ENCODE data around the gene PLEKHM2.

Gene PLEKHM2

DNA sequence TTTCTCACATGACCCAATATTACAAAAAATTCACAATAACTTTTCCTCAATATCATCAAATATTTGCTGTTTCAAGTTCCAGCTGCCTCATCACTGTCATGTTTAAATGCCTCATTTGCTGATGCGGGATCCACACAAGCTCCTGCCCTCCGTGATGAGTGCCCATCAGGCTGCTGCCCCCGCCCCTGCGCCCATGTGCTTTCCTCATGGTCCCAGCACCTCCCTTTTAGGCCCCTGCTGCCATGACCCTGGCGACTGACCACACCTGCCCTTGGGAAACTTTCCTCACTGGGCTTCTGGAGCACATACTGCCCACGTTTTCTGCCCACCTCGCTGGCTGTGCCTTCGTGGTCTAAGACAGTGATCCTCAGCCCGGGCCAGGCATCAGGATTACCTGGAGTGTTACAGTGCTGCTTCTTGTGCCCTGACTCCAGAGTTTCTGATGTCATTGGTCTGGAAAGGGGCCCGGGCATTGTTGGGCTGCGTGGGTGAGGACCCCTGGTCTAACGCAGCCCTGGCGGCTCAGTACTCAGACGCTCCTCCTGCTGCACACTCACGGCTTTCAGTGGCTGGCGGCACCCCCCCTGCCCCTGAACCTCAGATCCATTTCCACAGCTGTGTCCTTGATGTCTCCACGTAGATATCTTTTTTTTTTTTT is 20.5 kb downstream of the PLEKHM2 start:
- DNase-seq, result no peak

DNA sequence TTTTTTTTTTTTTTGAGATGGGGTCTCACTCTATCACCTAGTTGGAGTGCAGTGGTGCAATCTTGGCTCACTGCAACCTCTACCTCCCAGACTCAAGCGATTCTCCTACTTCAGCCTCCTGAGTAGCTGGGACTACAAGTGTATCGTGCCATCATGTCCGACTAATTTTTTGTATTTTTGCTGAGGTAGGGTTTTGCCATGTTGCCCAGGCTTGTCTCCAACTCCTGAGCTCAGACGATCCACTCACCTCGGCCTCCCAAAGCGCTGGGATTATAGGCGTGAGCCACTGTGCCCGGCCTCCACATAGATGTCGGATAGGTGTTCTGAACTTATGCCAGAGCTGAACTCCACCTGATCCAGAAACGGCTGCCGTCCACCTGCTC is 21.1 kb downstream of the PLEKHM2 start:
- DNase-seq, result no peak

DNA sequence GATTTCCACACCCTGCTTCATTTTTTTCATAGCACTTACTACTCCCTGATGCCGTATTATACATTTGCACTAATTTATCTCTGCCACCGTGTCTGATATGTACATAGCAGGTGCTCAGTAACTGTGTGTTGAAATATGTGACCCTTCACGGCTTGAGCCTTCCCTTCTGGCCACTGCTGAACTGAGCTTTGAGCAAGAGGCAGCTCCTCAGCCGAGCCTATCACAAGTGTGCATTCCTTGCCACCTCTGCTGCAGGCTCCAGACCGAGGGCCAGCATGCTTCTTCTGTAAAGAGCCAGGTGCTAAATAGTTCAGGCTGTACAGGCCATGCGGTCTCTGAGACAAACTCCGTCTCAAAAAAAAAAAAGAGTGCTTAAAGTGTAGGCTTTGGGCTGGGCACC is 22.6 kb downstream of the PLEKHM2 start:
- no peak for DNase-seq

DNA sequence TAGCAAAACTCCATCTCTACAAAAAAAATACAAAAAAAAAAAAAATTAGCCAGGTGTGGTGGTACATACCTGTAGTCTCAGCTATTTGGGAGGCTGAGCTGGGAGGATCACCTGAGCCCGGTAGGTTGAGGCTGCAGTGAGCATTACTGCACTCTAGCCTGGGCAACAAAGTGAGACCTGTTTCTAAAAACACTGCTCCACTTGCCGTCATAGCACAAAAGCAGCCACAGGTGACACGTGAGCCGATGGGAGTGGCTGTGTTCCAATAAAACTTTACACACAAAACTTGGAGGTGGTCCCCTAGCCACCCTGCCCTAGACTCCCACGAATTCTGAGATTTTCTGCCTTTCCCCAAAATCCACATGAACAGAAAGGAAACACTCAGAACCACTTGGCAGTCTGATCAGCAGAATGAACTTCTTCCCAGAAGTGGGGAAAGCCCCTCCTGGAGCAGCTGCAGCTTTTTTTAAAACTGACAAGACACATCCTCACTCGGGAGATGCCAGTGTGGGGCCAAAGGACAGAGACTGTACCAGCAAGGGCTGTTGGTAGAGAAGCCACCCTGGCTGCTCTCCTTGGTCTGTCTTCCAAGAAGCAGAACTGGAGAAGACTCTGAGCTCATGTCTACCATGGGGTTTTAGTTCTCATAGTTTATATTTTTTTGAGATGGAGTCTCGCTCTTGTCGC is 23.3 kb downstream of the PLEKHM2 start:
- DNase-seq, result no peak

DNA sequence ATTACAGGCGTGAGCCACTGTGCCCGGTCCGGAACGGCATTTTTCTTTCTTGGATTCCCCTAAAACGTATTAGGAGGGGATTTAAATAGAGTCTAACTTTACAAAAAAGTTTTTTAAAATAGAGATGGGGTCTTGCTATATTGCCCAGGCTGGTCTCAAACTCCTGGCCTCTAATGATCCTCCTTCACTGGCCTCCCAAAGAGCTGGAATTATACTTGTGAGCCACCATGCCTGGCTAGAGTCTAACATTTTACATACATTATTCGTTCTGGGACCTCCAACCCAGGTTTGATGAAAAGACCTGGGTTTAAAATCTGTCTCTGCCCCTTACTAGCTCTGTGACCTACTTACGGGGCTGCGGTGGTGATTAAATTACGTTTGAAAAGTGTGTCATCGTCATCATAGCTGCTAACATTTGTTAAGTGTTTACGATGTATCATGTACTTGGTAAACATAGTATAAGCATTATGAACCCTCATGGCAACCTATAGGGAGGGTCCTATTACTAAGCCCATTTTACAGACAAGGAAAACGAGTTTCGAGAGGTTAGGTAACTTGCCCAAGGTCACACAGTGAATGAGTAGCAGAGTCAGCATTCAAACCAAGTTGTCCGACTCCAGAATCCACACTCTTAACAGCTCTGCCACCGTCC is 24.5 kb downstream of the PLEKHM2 start:
- no peak for DNase-seq

DNA sequence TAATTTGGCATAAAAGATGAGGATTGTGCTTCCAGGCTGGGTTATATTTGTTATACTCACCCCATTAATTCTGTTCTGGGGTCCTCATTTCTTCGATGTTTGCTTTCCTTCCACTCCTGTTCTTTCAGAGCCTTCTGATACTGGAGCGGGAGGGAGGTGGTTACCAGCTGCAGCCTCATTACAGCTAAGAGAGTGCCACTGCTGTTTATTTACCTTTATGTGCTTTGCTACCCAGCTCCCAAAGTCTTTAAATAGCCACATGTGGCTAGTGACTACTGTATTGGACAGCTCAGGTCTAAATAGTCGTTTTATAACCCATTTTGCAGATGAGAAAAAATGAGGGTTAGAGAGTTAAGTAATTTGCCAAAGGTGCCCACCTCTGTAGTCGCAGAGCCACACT is 25.1 kb downstream of the PLEKHM2 start:
- DNase-seq, result no peak

DNA sequence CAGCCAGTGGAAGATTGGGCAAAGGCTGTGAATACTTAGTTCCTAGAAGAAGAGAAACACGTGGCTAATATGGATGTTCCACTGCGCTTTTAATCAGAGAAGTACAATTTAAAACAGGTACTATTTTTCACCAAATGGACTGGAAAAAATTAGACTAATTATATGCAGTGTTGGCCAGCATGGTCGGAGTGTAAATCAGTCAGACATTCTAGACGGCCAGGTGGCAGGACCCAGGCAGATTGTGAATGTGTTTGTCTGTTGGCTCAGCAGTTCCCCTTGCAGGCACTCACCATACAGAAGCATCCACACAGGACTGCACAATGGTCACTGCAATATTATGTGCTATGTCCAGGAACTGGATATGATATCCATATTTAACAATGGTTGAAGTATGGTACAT is 28.0 kb downstream of the PLEKHM2 start:
- no peak for DNase-seq

DNA sequence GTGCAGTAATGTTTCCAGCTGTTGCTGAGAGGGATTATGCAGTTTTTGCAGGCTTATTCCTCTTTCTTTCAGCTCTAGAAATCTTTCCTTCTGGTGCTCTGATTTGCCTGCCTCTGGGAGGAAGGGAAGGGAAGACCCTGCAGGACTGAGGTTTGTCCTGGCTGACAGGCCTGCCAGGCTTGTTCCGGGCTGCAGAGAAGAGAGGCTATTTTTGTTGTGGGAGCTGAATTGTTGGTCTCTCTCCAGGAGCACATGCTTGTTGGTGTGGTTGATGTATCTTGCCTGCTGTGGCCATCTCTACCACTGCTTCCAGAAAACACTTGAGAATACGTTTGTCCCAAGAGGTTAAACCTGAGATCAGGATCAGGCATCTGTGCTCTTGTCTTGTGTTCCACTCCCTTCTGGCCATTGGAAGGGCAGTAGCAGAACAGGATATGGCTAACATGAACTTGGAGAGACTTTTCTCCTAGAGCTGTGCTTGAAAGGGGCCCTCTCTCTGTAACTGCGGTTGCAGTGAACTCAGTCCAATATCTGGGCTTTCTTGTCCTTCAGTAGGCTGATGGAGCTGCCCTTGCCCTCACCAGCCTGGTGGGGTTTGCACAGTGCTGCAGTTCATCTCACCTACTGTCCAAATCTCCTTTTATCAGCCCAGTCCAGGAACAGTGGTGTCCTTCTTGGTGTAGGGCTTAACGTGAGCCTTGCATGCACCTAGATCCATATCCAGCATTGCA is 30.5 kb downstream of the PLEKHM2 start:
- DNase-seq, result no peak

DNA sequence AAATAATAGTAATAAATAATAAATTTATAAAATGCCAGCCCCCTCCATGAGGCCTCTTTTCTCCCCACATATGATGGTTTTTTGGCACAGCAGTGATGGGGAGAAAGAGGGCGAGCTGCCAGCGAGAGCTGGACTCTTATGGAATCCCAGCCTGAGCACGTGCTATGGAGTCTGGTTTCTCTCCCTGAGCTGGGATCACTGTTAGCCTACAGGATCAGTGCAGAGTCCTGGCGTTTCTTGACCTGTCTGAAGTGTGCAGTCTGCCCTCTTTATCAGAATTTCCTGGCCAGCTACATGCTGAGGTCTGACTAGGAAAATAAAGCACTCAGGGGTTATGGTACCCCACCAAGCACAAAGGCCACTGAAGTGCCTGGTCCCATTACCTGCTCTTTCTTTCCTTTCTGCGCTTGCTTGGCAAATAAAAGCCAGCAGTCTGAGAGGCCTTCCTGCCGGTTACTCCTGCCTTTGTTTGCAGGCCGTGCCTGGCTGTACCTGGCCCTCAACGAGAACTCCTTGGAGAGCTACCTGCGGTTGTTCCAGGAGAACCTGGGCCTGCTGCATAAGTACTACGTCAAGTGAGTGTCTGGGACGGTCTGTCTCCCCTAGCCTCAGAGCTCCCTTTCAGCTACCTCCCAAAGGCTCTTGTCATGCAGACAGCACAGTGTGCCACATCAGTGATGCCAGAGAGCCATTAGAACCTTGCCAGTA is 33.5 kb downstream of the PLEKHM2 start:
- no peak for DNase-seq

DNA sequence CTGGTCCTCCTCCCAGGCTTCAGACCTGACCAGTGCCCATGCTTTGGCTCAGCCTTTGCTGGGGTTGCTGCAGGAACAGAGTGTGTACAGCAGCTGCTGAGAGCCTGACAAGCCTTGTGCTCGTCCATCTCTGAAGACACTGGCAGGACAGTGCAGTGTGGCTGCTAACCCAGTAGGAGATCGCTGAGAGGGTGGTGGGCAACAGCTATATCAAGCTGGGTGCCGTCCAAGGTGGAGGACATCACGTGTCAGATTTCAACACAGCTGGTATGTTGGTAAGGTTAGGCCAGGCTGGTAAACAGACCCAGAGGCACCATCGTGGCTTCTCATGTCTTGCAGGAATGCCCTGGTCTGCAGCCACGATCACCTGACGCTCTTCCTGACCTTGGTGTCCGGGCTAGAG is 34.1 kb downstream of the PLEKHM2 start:
- no peak for DNase-seq

DNA sequence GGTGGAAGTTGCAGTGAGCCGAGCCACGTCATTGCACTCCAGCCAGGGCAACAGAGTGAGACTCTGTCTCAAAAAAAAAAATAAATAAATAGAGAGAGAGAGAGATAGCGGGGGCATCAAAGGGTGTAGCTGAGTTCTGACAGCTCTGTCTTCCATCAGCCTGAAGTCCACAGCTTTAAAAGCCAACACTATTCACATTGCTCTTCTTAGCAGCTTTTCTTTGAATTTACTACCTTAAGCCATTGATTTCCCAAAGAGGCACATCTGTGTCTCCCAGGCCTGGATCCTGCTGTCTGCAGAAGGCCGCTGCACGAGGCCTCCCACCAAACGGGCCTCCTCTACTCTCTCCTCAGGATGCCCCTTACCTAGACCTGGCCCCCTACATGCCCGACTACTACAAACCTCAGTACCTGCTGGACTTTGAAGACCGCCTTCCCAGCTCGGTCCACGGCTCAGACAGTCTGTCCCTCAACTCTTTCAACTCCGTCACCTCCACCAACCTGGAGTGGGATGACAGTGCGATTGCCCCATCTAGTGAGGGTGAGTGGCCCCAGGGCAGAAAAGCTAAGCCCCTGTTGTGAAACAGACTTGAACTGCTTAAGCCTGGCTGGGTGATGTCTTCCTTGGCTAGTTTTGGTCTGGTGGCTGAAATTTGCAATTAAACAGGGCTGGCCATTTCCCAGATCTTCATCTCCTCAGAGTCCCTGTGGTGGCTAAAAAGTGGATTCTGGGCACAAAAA is 35.4 kb downstream of the PLEKHM2 start:
- DNase-seq, result peak; percentile 13

DNA sequence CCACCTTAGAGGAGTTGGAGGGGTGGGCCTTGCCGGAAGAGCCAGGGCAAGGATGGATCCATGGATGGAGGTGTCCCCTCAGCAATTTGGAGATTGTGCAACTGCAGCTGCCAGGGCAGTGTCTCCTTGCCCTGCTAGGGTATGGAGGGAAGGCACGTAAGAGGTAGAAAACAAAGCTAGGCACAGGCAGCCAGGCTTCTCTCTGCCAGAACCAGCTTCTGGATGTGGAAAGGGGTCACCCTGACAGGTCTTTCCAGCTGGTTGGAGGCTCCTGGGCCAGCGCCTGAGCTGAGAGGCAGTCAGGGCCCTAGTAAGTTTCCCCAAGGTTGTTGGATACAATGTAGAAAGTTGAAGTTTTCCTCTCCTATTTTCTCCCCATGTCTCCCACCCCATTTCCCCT is 36.7 kb downstream of the PLEKHM2 start:
- DNase-seq, result no peak

DNA sequence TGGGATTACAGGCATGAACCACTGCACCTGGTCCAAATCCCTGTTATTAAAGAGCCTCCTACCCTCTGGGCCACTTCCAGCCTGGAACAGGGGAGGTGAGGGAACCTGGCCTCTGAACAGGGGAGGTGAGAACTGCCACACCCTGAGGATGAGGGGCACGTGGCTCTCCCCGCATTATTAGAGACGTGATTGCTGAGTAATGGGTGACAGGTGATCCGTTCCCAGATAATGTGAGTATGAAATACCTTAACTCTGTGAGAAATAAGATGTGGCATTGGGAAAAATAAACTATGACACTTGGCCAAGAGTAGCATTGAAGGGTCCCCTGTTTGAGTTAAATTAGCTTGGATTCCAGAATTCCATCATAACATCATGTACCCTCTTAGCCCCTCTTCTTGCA is 38.3 kb downstream of the PLEKHM2 start:
- DNase-seq, result no peak

DNA sequence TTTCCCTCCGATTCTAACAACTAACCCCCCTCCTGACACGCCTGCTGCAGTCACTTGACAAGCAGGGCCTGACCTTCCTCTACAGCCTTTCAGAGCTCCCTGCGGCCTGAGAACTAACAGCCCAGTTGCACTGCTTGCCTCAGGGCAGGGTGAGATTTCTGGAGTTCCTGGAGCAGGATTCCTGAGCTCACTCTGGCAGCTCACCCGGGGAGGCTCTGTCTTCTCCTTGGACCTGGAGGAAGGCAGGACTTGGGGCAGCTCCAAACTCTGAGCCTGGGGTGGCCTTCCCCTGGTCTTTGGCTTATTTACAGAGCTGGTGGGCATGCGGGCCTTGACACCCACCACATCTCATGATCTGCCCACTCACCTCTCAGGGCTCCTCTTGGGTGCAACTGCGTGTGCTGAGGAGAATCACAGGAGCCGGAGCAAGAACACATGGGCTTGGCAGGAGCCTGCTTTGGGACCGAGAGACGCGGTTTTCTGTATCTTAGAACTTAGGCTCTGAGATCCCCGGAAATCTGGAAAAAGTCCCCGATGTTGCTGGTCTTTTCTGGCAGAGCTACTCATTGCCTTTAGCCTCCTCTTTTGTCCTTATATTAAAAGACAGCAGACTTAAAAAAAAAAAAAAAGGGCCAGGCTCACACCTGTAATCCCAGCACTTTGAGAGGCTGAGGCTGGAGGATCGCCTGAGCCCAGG is 38.9 kb downstream of the PLEKHM2 start:
- no peak for DNase-seq

DNA sequence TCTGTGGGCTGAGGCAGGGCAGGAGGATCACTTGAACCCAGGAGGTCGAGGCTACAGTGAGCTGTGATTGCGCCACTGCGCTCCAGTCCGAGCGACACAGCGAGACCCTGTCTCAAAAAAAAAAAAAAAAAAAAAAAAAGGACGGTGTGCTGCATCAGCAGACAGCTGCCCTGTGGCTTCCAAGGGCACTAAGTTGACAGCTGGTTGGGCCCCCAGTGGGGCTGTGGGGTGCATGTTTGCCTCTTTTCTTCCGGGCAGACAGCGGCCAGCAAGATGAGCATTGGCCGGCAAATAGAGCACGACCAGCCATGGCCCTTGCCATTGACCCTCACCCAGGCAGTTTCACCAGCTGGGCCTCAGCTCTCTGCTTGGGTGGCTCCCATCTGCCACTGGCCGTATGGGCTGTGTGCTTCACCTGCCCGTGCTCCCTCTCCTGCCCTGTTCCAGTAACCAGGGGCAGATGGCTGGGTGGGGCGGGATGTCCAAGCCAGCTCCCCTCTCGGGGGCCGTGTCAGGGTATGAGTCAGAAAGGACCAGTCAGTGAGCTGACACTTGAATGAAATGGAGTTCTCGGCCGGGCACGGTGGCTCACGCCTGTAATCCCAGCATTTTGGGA is 39.6 kb downstream of the PLEKHM2 start:
- DNase-seq, result no peak

DNA sequence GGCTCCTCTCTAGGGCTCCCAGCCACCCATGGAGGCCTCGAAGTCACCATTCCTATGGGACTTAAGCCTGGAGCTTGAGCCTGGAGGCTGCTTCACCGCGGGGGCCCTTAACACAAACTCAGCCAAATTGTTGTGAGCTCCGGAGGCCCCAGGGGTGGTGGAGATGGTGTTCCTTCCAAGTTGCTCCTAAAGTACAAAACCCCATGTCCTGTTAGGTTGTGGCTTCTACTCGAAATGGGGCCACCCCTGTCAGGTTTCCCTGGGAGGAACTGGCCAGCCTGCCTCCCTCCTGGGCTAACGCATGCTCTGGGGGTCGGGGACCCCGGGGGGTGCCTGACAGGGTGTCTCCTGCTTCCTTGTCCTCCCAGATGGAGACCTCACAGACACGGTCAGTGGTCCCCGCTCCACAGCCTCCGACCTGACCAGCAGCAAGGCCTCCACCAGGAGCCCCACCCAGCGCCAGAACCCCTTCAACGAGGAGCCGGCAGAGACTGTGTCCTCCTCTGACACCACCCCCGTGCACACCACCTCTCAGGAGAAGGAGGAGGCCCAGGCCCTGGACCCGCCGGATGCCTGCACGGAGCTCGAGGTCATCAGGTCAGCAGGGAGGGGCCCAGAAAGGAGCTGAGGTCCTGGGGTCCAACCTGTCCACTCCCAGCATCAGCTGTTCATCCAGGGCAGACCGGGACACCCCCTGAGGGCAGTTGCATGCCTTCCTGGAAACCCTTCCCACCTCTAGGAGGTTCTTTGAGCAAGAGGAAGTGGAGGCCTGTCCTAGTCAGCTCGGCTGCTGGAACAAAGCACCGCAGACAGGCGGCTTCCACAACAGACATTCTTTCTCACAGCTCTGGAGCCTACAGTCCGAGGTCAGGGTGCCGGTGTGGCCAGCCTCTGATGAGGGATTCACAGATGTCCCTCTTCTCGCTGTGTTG is 41.1 kb downstream of the PLEKHM2 start:
- no peak for DNase-seq

DNA sequence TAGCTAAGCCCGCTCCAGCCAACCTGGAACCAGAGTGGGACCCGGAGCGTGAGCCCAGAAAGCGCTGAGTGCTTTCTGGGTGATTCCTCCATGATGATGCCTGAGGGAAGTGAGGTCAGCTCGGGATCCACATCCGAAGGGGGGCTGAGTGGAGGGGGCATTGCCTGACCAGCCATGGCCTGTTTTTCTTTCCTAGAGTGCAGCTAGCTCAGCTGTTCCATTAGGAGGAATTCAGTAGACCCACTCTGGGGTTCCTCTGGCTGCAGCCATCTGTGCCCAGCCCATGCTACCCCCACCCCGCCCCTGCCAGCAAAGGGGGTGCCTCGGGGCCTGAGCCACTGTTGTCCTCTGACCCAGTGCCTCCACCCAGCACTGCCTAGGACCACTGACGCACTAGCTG is 42.4 kb downstream of the PLEKHM2 start:
- DNase-seq, result no peak

DNA sequence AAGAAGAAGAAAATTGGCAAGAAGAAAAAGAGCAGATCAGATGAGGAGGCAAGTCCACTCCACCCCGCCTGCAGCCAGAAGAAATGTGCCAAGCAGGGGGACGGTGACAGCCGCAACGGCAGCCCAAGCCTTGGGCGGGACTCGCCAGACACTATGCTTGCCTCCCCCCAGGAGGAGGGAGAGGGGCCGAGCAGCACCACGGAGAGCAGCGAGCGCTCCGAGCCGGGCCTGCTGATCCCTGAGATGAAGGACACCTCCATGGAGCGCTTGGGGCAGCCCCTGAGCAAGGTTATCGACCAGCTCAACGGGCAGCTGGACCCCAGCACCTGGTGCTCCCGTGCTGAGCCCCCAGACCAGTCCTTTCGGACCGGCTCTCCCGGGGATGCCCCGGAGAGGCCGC is 42.9 kb downstream of the PLEKHM2 start:
- DNase-seq, result no peak

DNA sequence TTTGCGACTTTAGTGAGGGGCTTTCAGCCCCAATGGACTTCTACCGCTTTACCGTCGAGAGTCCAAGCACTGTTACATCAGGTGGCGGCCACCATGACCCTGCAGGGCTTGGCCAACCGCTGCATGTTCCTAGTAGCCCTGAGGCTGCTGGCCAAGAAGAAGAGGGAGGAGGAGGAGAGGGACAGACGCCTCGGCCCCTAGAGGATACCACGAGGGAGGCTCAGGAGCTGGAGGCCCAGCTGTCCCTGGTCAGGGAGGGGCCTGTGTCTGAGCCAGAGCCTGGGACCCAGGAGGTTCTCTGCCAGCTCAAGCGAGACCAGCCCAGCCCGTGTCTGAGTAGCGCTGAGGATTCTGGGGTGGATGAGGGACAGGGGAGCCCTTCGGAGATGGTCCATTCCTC is 43.3 kb downstream of the PLEKHM2 start:
- no peak for DNase-seq

Measured in CD4-positive, alpha-beta T cell treated with Interleukin-17A for 4 hours (primary cell).